GM21529 (cell line): ENCODE data around the gene ELP2.
"Not testable (repeated sequence)": the region's sequence is repeated elsewhere in the genome, so short reads cannot be mapped to it uniquely, and the experiment has no call there.

Source experiments
- ATAC-seq: cut with Tn5 transposase; IDR thresholded peaks from one replicate; pipeline ENCODE4 v1.9.1; 2021; ENCODE audit not compliant: unreplicated experiment

ELP2 gene

GRCh38 chr18:36129300-36130038, at the start of gene ELP2, which contains the start of gene SLC39A6:
ELP2 (plus strand) TSS chr18:36129899; CDS start chr18:36129934, 35 bp downstream.
SLC39A6 (minus strand) TSS chr18:36129340; CDS start chr18:36127007, 2,333 bp downstream.
- peak; percentile 92 for ATAC-seq

GRCh38 chr18:36081118-36081517, 48.6 kb upstream of the ELP2 start:
- not testable (repeated sequence) for ATAC-seq

GRCh38 chr18:36083729-36084128, 46.0 kb upstream of the ELP2 start:
- no peak for ATAC-seq

- ATAC-seq = no peak
Observed at GRCh38 chr18:36085195-36085594, 44.5 kb upstream of the ELP2 start.

GRCh38 chr18:36086186-36086585, 43.5 kb upstream of the ELP2 start:
- ATAC-seq = no peak

GRCh38 chr18:36088256-36088655, 41.4 kb upstream of the ELP2 start:
- no peak for ATAC-seq

GRCh38 chr18:36089001-36089400, 40.7 kb upstream of the ELP2 start:
- no peak for ATAC-seq

GRCh38 chr18:36092116-36092515, 37.6 kb upstream of the ELP2 start:
- ATAC-seq = not testable (repeated sequence)

GRCh38 chr18:36094431-36094830, 35.3 kb upstream of the ELP2 start:
- ATAC-seq = no peak

GRCh38 chr18:36095936-36096519, 33.7 kb upstream of the ELP2 start:
- ATAC-seq = no peak

- no peak for ATAC-seq
Observed at GRCh38 chr18:36096955-36097354, 32.7 kb upstream of the ELP2 start.

- no peak for ATAC-seq
Observed at GRCh38 chr18:36099311-36099710, 30.4 kb upstream of the ELP2 start.

GRCh38 chr18:36101943-36102342, 27.8 kb upstream of the ELP2 start:
- no peak for ATAC-seq

GRCh38 chr18:36104749-36105148, 24.9 kb upstream of the ELP2 start:
- no peak for ATAC-seq

GRCh38 chr18:36107477-36107876, 22.2 kb upstream of the ELP2 start:
- no peak for ATAC-seq

GRCh38 chr18:36108196-36108595, 21.5 kb upstream of the ELP2 start:
- ATAC-seq = no peak

- no peak for ATAC-seq
Observed at GRCh38 chr18:36108601-36109000, 21.1 kb upstream of the ELP2 start.

GRCh38 chr18:36109737-36110136, 20.0 kb upstream of the ELP2 start:
- no peak for ATAC-seq

GRCh38 chr18:36112302-36112701, 17.4 kb upstream of the ELP2 start:
- ATAC-seq = no peak

- no peak for ATAC-seq
Observed at GRCh38 chr18:36114251-36114650, 15.4 kb upstream of the ELP2 start.

GRCh38 chr18:36114738-36115137, 15.0 kb upstream of the ELP2 start:
- no peak for ATAC-seq

GRCh38 chr18:36116771-36117170, 12.9 kb upstream of the ELP2 start:
- ATAC-seq = not testable (repeated sequence)

GRCh38 chr18:36120297-36120696, 9.4 kb upstream of the ELP2 start:
- ATAC-seq = no peak
